ENCODE data around the gene OXLD1.

The OXLD1 gene

DNA sequence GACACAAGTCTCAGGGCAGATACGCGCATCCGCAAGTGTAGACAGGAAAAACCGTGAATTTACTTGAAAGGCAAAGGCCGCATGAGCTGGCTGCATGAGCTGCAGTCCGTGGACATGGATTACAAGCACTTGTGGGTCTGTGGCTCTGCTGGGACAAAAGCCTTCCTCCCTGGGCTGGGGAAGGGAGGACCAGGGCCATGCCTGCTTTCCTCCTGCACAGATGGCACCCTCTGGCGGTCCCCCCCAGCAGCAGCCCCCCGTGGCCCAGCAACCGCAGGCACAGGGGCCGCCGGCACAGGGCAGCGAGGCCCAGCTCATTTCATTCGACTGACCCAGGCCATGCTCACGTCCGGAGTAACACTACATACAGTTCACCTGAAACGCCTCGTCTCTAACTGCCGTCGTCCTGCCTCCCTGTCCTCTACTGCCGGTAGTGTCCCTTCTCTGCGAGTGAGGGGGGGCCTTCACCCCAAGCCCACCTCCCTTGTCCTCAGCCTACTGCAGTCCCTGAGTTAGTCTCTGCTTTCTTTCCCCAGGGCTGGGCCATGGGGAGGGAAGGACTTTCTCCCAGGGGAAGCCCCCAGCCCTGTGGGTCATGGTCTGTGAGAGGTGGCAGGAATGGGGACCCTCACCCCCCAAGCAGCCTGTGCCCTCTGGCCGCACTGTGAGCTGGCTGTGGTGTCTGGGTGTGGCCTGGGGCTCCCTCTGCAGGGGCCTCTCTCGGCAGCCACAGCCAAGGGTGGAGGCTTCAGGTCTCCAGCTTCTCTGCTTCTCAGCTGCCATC, 35.1 kb upstream of the OXLD1 start:
- DNase-seq = peak; percentile 14

DNA sequence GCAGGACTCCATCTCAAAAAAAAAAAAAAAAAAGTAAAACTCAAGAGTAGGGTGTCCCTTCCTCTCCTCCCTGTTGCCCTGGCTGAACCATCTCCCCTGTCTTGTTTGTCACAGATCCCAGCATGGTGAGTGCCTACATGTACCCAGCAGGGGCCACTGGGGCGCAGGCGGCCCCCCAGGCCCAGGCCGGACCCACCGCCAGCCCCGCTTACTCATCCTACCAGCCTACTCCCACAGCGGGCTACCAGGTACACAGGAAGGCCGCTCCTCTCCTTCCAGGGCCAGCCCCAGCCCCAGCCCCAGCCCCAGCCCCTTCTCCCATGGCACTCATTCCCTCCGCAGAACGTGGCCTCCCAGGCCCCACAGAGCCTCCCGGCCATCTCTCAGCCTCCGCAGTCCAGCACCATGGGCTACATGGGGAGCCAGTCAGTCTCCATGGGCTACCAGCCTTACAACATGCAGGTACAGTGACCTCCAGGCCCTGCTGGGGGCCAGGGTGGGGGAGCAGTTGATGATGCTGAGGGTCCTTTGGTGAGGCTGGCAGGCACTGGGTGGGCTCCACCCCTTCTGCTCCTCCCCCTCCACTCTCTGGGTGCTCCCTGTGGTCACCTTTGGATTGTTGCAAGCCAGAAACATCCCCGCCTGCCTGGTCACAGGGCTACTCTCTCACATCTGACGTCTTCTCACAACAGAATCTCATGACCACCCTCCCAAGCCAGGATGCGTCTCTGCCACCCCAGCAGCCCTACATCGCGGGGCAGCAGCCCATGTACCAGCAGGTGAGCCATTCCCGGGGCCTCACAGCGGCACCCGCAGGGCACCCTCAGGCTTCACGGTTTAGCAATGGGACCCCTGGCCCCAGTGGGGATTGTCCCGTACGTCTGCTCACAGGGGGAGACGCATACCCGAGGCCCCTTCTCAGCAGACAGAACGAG, 34.2 kb upstream of the OXLD1 start:
- DNase-seq = no peak

DNA sequence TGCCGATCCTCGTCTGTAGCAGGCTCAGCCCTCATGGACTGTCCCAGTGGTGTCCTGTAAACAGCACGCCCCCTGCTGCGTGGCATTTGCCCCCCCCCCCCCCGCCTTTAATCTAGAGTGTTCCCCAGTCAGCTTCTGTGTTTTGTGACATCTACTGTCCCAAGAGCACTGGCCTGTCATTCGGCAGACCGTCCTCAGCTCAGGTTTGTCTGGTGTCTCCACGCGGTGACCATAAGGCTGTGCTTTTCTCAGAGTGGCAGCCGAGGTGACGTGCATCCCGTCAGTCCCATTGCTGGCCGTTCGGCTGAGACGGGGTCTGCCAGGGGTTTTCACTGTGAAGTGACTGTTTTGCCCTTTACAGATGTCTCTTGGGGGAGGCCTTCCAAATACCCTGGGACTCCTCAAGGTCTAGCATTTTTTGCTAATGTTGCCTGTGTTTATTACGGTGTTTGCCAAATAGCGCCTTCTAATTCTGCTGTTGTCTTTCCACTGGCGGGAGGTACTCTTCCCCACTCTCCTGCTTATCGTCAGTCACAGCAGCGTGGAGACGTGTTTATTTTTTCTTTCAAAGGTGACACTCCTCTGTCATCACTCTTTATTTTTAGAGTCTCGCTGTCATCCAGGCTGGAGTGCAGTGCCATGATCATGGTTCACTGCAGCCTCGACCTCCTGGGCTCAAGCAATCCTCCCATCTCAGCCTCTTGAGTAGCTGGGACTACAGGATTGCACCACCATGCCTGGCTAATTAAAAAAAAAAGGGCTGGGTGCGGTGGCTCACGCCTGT, 31.0 kb upstream of the OXLD1 start:
- no peak for DNase-seq

DNA sequence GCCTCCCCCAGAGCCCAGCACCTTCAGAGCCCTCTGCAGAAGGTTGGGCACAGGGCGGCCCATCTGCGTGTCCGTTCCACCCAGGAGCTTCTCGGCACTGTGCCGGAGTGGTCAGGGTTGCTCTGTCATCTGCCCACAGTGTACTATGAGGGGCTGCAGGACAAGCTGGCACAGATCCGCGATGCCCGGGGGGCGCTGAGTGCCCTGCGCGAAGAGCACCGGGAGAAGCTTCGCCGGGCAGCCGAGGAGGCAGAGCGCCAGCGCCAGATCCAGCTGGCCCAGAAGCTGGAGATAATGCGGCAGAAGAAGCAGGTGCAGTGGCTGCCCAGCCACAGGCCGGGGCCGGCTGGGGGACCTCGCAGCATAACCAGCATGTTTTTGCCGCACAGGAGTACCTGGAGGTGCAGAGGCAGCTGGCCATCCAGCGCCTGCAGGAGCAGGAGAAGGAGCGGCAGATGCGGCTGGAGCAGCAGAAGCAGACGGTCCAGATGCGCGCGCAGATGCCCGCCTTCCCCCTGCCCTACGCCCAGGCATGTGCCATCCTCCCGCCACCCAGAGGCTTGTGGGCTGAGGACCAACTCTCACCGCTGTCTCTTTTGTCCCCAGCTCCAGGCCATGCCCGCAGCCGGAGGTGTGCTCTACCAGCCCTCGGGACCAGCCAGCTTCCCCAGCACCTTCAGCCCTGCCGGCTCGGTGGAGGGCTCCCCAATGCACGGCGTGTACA, 30.0 kb upstream of the OXLD1 start:
- DNase-seq = no peak

DNA sequence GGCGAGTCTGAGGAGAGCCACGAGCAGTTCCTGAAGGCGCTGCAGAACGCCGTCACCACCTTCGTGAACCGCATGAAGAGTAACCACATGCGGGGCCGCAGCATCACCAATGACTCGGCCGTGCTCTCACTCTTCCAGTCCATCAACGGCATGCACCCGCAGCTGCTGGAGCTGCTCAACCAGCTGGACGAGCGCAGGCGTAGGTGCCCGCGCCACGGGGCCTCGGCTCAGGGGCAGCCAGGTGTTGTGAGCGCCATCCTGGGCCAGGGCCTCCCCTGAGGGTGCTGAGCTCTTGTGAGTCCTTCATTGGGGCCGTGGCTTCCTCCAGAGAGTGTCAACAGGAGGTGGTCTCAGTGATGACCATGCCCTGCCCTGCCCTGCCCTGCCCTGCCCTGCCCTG, 29.4 kb upstream of the OXLD1 start:
- DNase-seq = no peak

DNA sequence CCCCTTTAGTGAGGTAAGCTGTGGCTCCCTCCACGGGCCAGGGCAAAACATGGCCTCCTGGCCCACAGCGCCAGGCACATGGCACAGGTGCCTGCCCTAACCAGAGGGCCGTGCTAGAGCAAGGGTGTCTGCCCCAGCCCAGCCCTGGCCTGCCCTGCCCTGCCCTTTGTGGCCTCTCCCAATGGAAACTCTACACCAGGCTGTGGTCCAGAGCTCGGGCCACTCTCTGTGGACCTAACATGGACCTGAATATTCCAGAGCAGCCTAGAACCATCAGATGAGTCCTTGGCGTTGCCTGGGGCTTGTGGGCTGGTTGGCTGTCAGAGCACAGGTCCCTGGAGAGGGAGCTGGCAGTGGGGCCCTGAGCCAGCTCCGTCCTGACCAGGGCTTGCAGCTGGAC, 28.8 kb upstream of the OXLD1 start:
- DNase-seq = no peak

DNA sequence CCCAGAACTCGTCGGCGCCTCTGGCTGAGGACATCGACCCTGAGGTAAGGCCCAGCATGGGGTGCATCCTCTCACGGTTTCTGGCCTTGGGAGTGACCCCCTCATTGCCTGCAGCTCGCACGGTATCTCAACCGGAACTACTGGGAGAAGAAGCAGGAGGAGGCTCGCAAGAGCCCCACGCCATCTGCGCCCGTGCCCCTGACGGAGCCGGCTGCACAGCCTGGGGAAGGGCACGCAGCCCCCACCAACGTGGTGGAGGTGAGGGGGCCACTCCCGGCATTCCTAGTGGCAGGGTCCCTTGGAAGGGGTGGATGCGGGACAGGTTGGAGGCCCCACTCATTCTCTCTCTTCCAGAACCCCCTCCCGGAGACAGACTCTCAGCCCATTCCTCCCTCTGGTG, 28.4 kb upstream of the OXLD1 start:
- DNase-seq = no peak

DNA sequence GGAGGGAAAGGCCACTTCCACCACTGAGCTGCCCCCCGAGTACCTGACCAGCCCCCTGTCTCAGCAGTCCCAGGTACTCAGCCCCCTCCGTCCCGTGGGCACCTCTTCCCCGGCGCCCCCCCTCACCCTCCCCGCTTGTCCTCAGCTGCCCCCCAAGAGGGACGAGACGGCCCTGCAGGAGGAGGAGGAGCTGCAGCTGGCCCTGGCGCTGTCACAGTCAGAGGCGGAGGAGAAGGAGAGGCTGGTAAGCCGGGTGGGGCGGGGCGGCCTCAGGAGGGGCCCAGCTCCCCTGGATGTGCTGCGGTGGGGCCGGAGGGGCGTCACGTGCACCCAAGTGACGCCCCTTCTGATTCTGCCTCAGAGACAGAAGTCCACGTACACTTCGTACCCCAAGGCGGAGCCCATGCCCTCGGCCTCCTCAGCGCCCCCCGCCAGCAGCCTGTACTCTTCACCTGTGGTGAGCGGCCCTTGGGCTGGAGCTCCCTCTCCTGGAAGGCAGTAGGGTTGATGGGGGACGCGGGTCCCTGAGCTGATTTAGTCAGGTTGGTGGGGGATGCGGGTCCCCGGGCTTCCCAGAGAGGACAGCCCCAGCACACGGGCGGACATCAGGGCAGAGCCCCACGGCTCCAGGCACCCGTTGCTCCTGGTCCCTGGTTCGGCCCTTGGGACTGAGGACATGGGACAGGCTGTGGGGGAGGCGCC, 27.3 kb upstream of the OXLD1 start:
- no peak for DNase-seq

DNA sequence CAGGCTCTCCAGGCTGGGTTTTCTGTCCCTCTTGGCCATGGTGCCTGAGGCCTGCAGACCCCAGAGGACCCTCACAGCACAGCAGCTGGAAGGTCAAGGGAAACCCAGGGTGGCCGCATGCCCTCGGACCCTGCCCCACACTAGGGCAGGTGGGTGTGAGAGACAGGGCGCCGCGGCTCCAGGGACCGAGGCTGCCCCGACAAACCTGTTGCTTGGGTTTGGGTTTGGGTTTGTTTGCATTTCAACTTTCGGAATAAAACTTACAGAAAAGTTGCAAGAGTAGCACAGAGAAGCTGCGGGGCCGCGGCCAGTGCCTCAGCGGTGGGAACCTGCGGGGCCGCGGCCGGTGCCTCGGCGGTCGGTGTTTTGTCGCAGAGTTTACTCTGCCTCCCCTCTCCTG, 25.2 kb upstream of the OXLD1 start:
- no peak for DNase-seq

DNA sequence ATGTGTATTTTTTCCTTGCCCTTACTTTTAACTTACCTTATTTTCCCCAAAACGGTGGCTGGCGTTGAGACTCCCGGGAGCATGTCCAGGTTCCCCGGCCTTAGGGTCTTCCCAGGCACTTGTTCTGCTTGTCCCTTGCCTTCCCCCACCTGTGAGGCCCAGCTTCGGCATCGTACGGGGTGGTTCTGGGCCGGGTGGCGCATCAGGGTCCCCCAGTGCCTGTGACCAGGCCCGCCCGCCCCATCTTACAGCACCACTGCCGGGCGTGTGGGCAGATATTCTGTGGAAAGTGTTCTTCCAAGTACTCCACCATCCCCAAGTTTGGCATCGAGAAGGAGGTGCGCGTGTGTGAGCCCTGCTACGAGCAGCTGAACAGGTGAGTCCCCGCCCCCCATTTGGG, 24.8 kb upstream of the OXLD1 start:
- DNase-seq = no peak

DNA sequence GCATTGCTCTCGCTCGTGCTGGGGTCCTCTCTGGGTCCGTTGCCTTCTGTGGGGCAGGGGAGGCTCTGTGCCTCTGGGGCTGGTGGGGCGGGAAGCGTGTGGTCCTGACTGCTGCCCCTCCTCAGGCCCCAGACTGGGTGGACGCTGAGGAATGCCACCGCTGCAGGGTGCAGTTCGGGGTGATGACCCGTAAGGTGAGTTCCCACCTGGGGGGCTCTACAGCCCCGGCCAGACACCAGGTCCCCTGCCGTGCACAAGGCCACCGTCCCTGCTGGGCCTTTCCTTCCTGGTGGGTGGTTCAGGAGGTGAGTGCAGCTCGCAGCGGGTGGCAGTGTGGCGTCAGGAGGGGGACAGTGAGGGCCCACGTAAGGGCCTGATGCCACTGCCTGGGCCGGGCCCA, 24.1 kb upstream of the OXLD1 start:
- no peak for DNase-seq

DNA sequence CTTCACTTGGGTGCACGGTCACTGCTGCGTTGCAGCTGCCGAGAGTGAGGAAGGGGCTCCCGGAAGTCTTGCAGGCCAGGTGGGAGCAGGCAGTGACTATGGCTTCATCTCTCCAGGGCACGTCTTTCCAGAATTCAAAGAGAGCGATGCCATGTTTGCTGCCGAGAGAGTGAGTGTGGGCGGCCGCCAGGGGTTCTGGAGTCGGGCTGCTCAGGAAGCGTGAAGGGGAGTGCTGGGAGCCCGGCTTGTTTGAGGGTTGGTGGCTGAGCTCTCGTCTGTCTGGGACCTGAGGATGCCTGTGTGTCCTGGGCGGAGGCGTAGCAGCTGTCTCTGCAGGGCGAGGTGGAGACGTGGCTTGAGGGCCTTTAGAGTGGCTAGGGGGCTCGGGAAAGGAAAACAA, 23.7 kb upstream of the OXLD1 start:
- DNase-seq = no peak

DNA sequence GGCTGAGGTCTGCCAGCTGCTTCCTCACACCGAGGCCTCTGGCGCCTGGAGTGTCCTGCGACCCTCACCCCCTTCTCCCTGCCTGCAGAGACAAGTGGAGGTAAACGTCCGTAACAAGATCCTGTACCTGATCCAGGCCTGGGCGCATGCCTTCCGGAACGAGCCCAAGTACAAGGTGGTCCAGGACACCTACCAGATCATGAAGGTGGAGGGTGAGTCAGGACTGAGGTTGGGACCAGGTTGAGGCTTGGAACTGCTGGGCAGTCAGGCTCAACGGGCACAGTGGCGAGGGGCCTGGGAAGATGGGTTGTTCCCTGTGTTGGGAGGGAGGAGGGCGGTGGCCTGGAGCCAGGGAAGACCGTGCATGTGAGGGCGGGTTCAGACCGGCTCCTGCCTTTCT, 22.2 kb upstream of the OXLD1 start:
- no peak for DNase-seq

DNA sequence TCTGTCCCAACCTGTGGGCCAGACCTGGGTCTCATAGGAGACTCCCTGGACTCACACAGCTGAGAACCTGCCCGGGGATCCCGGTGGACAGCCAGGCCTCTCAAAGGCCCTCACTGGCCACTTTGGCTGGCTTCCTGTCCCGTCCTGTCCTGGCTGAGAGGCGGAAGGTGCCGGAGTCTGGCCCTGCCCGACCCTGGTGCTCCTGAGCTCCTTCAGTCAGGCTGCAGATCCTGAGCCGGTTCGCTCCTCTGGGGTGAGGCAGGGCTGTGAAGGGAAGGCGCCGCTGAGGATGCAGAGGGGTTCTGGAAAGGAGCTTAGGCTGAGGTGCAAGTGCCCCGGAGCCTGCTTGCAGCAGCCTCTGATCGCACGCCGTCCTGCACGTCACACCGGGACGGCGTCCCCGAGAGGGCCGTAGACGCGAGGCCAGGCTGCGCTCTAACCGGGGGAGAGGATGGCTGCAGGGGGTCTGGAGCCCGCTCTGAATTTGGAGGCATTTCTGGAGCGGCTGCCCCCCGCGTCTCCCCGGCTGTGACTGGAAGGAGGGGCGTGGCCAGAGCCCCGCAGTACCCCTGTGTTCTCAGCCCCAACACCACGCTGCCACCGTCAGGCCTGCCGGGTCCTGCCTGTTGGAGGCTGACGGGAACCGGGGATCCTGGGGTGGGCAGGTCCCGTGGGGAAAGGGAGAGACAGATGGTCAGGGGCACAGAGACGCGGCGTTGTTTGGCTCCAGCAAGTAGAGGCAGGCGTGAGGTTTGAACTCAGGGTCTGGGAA, 21.6 kb upstream of the OXLD1 start:
- DNase-seq = no peak

DNA sequence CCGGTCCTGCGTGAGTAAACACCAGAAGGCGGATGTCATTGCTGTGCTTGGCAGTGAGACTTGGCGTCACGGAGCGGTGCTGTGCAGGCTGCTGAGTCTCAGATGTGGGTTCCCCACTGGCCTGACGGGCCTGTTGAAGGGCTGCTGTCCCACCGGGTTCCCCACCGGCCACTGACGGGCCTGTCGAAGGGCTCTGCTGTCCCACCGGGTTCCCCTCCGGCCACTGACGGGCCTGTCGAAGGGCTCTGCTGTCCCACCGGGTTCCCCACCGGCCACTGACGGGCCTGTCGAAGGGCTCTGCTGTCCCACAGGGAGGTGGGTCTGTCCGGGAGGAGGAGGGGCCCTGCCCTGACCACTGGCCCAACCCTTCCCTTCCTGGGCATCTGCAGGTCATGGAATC, 20.2 kb upstream of the OXLD1 start:
- DNase-seq = no peak

DNA sequence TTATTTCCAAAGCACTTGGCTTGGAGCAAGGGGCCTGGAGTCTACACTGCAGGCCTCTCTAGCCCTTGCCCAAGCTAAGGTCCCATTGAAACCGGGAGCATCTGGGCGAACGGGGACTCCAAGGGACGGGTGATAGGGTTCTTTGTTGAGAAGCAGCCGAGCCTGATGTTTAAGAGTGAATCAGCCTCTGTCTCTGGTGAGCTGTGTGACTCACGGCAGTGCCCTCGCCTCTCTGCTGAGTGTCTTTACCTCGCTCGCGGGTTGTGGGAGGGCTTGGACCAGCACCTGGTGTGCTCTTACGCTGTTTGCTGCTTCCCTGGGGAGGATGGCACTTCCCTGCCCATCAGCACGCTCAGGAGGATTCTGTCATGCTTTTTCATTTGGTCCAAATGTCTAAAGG, 18.7 kb upstream of the OXLD1 start:
- no peak for DNase-seq

DNA sequence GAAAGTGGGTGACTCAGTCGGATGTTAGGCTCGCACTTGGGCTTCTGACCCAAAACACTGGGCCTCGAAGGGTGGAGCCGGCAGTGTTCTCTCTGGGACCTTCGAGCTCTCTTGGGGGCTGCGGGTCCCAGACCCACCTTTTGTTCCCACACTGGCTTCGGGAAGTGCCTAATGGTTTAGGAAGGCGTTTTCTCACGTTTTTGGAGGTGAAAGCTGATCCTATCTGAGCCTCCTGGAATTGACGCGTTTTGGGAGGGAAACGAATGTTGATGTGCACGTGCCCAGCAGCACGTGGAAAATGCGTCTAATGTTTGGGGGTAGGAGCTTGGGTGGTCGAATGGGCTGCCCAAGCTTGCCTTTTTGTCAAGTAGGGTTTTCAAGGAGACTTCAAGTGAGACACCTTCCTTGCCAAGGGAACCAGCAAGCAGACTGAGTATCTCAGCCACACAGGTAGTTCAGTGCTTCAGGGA, 18.1 kb upstream of the OXLD1 start:
- DNase-seq = no peak

DNA sequence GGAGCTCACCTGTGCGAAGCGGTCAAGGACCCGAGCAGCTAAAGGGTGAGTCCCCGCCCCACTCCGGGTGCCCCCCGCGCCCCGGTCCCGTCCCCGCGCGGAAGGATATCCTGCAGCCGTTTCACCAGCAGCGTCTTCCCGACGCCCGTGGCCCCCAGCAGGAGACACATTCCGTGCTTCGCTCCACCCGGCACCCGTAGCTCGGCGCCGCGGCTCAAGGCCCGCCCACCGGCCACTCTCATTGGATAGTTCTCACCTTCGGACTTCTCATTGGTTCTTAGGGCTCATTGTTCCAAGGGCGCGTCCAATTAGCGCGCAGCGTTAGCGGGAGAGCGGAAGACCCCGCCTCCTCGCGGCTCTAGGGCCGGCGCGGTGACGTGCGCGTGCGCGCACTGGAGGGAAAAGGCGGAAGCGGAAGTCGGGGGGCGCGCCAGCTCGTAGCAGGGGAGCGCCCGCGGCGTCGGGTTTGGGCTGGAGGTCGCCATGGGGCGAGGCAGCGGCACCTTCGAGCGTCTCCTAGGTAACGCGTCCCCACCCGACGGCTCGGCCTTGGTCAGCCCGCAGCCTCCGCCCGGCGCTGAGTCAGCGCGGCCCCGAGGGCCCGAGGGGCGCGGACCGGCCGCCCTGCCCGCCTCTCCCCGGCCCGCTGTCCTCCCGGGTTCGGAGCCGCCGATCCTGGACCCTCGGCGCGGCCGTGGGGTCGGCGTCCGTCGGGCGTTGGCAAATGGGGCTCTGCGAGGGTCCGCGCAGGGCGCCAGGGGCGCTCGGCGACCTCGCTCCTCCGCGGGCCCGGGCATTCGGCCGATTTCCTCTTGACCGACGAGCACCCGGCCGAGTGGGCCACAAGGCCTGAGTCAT, 17.4 kb upstream of the OXLD1 start, which contains the start of the genes ARL16 and HGS:
TSS of gene ARL16 (minus strand) at position 214 of the 858 bp plus-strand sequence. CDS start at position 170, 44 bp downstream.
TSS of gene HGS (plus strand) at position 428 of the 858 bp plus-strand sequence. CDS start at position 484, 56 bp downstream.
- DNase-seq = peak; percentile 98

DNA sequence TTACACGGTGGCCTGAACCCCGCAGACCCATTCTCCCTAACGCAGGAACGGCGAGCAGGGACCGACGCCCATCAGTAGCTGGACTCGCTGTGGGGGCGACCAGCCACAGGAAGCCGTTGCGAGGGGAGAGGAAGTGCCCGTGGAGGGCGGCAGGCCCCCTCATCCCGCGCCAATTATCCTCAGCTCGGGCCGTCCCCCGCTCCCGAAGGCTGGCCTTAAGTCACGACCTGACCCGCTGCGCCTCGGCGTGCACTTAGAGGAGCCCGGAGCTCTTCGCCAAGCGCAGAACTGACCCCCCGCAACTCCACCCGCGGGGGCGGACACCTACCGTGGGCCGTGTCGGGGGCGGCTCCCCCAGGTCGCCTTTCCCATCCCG, 16.8 kb upstream of the OXLD1 start:
- DNase-seq = no peak

All from CD4-positive, alpha-beta T cell treated with Interleukin-12 subunit alpha and Interleukin-12 subunit beta, for 1 hour (primary cell).